ENCODE results near the gene NEAT1. TPM values are rescaled to one million over a fixed set of nuclear protein-coding genes. Genes with fewer than 3 reads are reported as not detected.

NEAT1 gene
- total RNA-seq, 6 experiments from 2014 or later = 202 to 1,225 (median 767) TPM

DNA sequence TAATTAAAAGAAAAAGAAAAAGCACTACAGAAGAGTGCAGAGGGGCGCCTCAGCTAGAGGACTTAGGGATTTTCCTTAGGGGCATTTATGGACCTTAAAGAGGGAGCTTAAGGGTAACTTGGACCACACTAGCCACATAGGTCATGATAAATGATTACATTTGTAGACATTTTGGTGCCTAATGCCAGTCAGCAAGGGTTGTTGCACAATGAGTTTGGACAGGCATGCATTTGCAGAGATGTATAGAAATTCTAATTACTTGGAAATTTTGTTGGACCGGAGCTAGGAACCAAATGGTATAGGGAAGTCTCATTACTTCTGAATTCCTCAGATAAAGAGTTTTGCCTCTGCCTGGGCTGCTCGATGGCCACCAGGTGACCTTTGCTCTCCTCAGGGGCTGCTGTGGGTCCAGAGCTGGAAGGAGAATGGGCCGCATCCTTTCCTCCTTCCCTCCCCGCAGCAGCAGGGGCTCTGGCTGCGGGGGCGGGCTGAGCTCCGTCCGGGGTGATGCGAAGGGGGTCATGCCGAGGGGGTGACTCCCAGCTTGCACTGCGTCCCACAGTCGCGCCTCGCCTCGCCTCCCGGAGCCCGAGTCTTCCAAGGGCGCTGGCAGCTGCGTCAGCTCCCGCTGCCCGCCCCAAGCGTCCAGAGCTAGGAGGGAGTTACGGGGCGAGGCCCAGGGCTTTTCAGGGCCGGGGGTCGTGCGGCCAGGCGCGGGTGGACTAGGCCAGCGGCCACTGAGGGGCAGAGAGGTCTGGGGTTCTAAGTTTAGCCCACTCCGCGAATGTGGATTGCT is 56.0 kb downstream of the NEAT1 start:
- H3K27ac ChIP-seq = peak overlapping the region; percentile 97 to 100 (median 100)
- H3K4me3 ChIP-seq = peak overlapping the region in 1 of 3 donors; percentile 13
- intact Hi-C loops (cut with DNase I) = no loop called here
- ATAC-seq (peak; percentile 1 to 25 (median 6)), DNase-seq (peak; percentile 59 to 71 (median 63))
- no peaks in the 10 kb centered on the region for H3K36me3 ChIP-seq
- WGBS (ENCODE audit: insufficient coverage, low coverage, low lambda C conversion rate, missing lambda C conversion rate) = 46% methylated on average over 4 of the region's 33 CpGs
- TF ChIP-seq, protein P1, sequence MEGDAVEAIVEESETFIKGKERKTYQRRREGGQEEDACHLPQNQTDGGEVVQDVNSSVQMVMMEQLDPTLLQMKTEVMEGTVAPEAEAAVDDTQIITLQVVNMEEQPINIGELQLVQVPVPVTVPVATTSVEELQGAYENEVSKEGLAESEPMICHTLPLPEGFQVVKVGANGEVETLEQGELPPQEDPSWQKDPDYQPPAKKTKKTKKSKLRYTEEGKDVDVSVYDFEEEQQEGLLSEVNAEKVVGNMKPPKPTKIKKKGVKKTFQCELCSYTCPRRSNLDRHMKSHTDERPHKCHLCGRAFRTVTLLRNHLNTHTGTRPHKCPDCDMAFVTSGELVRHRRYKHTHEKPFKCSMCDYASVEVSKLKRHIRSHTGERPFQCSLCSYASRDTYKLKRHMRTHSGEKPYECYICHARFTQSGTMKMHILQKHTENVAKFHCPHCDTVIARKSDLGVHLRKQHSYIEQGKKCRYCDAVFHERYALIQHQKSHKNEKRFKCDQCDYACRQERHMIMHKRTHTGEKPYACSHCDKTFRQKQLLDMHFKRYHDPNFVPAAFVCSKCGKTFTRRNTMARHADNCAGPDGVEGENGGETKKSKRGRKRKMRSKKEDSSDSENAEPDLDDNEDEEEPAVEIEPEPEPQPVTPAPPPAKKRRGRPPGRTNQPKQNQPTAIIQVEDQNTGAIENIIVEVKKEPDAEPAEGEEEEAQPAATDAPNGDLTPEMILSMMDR (IDR thresholded peaks at IDR 0.05) = no peak
- TF ChIP-seq POLR2A (IDR thresholded peaks at IDR 0.05) = peak; percentile 28
- peaks cover 0 to 20% (median 9%) of the 10 kb centered on the region in 4 donors for H3K4me1 ChIP-seq
- H3K27me3 ChIP-seq = no peaks in the 10 kb centered on the region
- no peaks in the 10 kb centered on the region for H3K9me3 ChIP-seq

DNA sequence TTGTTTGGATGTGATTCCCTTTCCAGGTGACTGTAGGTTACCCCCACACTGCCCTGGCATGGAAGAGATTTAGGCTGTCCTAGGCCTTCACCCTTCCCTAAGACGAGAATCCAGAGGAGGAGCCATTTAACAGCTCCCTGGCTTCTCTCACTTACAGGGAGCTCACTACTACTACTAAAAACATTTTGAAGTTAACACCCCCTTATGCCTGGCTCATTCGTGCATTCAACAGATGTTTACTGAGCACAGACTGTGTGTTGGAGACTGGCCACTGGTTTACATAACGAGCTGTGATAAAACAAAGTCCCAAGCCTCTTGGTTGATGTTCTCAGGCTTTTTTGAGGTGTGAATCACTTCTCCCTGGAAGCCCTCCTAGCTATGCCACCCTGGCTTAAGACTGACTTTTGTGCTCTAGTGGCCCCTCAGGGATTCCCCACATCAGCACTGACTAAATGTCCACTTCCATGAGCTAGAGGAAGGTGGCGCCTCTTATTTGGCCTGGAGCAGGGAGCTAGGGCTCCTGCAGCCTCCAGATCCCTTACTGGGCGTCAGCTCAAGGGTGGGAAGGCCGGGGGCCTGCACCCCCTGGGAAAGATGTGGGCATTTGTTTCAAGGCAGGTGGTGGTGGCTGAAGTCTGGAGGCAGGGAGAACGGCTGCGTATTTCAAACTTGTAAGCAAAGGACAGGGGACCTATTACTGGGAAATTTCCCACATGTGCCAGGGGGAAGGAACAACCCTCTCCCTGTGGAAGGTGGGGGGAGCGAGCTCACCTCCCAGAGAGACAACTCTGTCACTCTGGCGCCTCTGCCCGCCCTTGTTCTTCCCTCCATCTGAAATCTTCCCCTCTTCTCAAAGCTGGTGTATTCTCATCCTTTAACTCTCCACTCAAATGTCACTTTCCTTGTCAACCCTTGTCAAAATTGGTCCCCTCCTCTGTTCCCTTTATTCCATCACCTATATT is 56.9 kb downstream of the NEAT1 start:
- Histone ChIP-seq H3K27ac (peak overlapping the region; percentile 97 to 100 (median 100)), H3K4me1 (peaks cover 0 to 20% (median 9%) of the 10 kb centered on the region in 4 donors), H3K36me3 (no peaks in the 10 kb centered on the region), H3K27me3 (no peaks in the 10 kb centered on the region), H3K4me3 (peak overlapping the region in 1 of 3 donors; percentile 13), H3K9me3 (no peaks in the 10 kb centered on the region)
- peak; percentile 46 to 56 (median 50) for ATAC-seq
- 36% methylated on average over 5 of the region's 11 CpGs for WGBS (ENCODE audit: insufficient coverage, low coverage, low lambda C conversion rate, missing lambda C conversion rate)
- DNase-seq = peak in 2 of 3 donors; percentile 55 to 81
- intact Hi-C loops (cut with DNase I) = no loop called here
- TF ChIP-seq, protein P1 (IDR thresholded peaks at IDR 0.05) = peak in 1 of 4 donors; percentile 7
- peak; percentile 6 for TF ChIP-seq POLR2A (IDR thresholded peaks at IDR 0.05)

DNA sequence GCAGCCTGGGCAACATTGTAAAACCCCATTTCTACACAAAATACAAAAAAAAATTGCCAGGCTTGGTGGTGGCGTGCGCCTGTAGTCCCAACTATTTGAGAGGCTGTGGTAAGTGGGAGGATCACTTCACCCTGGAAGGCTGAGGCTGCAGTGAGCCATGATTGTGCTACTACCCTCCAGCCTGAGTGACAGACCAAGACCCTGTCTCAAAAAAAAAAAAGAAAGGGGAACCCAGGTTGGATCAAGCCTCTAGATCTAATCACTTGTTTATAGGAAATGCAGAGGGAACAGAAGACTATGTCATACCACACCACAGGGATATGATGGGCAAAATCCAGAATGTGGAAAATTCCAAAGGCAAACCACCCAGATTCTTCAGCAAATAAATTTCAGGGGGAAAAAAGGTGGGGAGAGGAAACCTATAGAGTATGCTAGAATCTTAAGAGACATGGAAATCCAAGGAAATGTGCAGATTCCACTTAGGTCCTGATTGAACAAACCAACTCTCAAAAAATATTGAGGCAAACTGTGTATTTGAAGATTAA is 59.8 kb downstream of the NEAT1 start:
- ATAC-seq (no peak), DNase-seq (peak in 1 of 3 donors; percentile 23)
- H3K4me3 ChIP-seq = no peak overlapping the region
- no peaks in the 10 kb centered on the region for H3K9me3 ChIP-seq
- H3K36me3 ChIP-seq = no peaks in the 10 kb centered on the region
- intact Hi-C loops (cut with DNase I) = no loop called here
- no peak for TF ChIP-seq POLR2A (IDR thresholded peaks at IDR 0.05)
- TF ChIP-seq, protein P1 (IDR thresholded peaks at IDR 0.05) = no peak
- no peak overlapping the region for H3K27ac ChIP-seq
- 95% methylated on average over 2 of the region's 2 CpGs for WGBS (ENCODE audit: insufficient coverage, low coverage, low lambda C conversion rate, missing lambda C conversion rate)
- peaks cover 0 to 20% (median 6%) of the 10 kb centered on the region in 4 donors for H3K4me1 ChIP-seq
- H3K27me3 ChIP-seq = no peaks in the 10 kb centered on the region

DNA sequence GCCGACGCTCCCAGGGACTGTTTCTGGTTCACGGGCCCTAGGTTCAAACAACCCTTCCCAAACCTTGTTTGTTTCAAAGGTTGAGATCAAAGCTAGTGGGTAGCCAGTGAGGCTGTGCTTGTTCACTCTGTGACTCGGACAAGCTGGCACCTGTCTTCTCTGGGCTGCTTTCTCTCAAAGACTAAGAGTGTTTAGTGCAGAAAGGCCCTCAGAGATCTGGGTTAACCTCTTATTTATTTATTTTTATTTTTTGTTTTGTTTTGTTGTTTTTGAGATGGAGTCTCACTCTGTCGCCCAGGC is 63.3 kb downstream of the NEAT1 start:
- 38% methylated on average over 2 of the region's 5 CpGs for WGBS (ENCODE audit: insufficient coverage, low coverage, low lambda C conversion rate, missing lambda C conversion rate)
- Histone ChIP-seq H3K36me3 (no peaks in the 10 kb centered on the region), H3K27ac (no peak overlapping the region), H3K4me3 (no peak overlapping the region), H3K27me3 (no peaks in the 10 kb centered on the region), H3K9me3 (no peaks in the 10 kb centered on the region), H3K4me1 (peaks cover 0 to 9% (median 7%) of the 10 kb centered on the region in 4 donors)
- TF ChIP-seq, protein P1 (IDR thresholded peaks at IDR 0.05) = no peak
- TF ChIP-seq POLR2A (IDR thresholded peaks at IDR 0.05) = no peak
- intact Hi-C loops (cut with DNase I) = no loop called here
- no peak for ATAC-seq
- peak in 1 of 3 donors; percentile 3 for DNase-seq
